HCT116 (cell line): ENCODE measurements around the gene TRIM26. TPM values are rescaled to one million over a fixed set of nuclear protein-coding genes. Genes with fewer than 3 reads are reported as not detected.

Experiments used
- ATAC-seq: fragments of 200-7000 bp; cut with Tn5 transposase; 2 replicates; pipeline ENCODE4 v1.9.1; 2020; ENCODE audit warnings: mild to moderate bottlenecking, moderate library complexity
- BruUV-seq: library from RNA; stranded (reverse); fragments of 400-500 nt; replicated peaks from 2 replicates; lab custom pipeline; 2021; lab: Mats Ljungman, UMichigan
- CTCF ChIA-PET: fragments of 300-600 bp; sonication (Branson Sonifier 250); formaldehyde crosslinking; loops from one replicate; lab custom pipeline; 2021; ENCODE audit warnings: antibody characterized with exemption; lab: Charles Lee
- POLR2A ChIA-PET: fragments of 300-600, 350-600 bp; sonication (Branson Sonifier 250); formaldehyde crosslinking; loops from one replicate; lab custom pipeline; 2021; ENCODE audit warnings: antibody characterized with exemption; lab: Charles Lee
- RAD21 ChIA-PET, 2 experiments: fragments of 300-600 bp; sonication (Branson Sonifier 250); formaldehyde crosslinking; loops; one replicate each; lab custom pipeline; 2023; ENCODE audit warnings: low total read pairs in 2 of 2; ENCODE audit not compliant: uncharacterized antibody in 2 of 2, unreplicated experiment in 2 of 2, low non-redundant PET in 1 of 2; lab: Charles Lee
- DNase-seq: peaks from one replicate; pipeline ENCODE4 v3.0.0-alpha.2; 2010; ENCODE audit warnings: low read depth, low spot score
- H2AFZ ChIP-seq: fragments of 200-600 bp; shearing (Covaris generic), sonication (generic); 2 replicates; pipeline ENCODE4 v1.6.1; 2017; ENCODE audit warnings: low read depth, mixed run types, mixed read lengths, antibody characterized with exemption, low read length; ENCODE audit not compliant: poor library complexity, severe bottlenecking
- H3K27ac ChIP-seq: 2 replicates; pipeline ENCODE4 v1.5.1; 2012; ENCODE audit warnings: low read depth, low read length
- H3K27me3 ChIP-seq: fragments of 200-600 bp; sonication (generic); 2 replicates; pipeline ENCODE4 v1.6.1; 2016; ENCODE audit warnings: mixed run types, low read length, mixed read lengths; ENCODE audit not compliant: insufficient read depth
- H3K36me3 ChIP-seq, 2 experiments: fragments of 200-500 bp in 1 of 2; fragments of 200-600 bp in 1 of 2; sonication (Bioruptor generic) in 1 of 2; sonication (generic) in 1 of 2; 2 replicates each; pipeline versions ENCODE4 v1.5.1 to v1.6.1; 2014 to 2016; ENCODE audit warnings: low read length in 2 of 2, inconsistent platforms in 1 of 2, mixed read lengths in 1 of 2, mixed run types in 1 of 2; ENCODE audit not compliant: insufficient read depth in 2 of 2, control insufficient read depth in 1 of 2
- H3K4me1 ChIP-seq, 2 experiments: fragments of 200-600 bp in 1 of 2; sonication (generic) in 1 of 2; 2 replicates each; pipeline versions ENCODE4 v1.5.1 to v1.6.1; 2012 to 2017; ENCODE audit warnings: low read length in 2 of 2, inconsistent platforms in 1 of 2, mild to moderate bottlenecking in 1 of 2, mixed read lengths in 1 of 2, mixed run types in 1 of 2, moderate library complexity in 1 of 2; ENCODE audit not compliant: insufficient read depth in 2 of 2, control insufficient read depth in 1 of 2
- H3K4me2 ChIP-seq: fragments of 200-600 bp; sonication (generic); 2 replicates; pipeline ENCODE4 v1.6.1; 2017; ENCODE audit warnings: mixed run types, low read length, mixed read lengths
- H3K4me3 ChIP-seq, 2 experiments: fragments of 200-600 bp in 1 of 2; sonication (generic) in 1 of 2; replicated peaks in 1 of 2; 2 replicates each; pipeline ENCODE4 v1.5.1; 2011 to 2016; ENCODE audit warnings: low read length in 2 of 2, control low read depth in 1 of 2, low read depth in 1 of 2, mild to moderate bottlenecking in 1 of 2, mixed read lengths in 1 of 2, mixed run types in 1 of 2
- H3K79me2 ChIP-seq: fragments of 200-600 bp; sonication (generic); 2 replicates; pipeline ENCODE4 v1.6.1; 2017; ENCODE audit warnings: mild to moderate bottlenecking, mixed run types, low read length, moderate library complexity, mixed read lengths; ENCODE audit not compliant: insufficient read depth
- H3K9ac ChIP-seq: fragments of 200-600 bp; sonication (generic); 2 replicates; pipeline ENCODE4 v1.6.1; 2016; ENCODE audit warnings: low read length, mixed read lengths
- H3K9me2 ChIP-seq: fragments of 200-600 bp; sonication (generic), shearing (Covaris generic); 2 replicates; pipeline ENCODE4 v1.6.1; 2017; ENCODE audit warnings: mixed run types, mild to moderate bottlenecking, moderate library complexity; ENCODE audit not compliant: insufficient read depth
- H3K9me3 ChIP-seq, 2 experiments: fragments of 200-500 bp in 1 of 2; fragments of 200-600 bp in 1 of 2; sonication (Bioruptor generic) in 1 of 2; sonication (generic) in 1 of 2; 2 replicates each; pipeline ENCODE4 v1.6.1; 2014 to 2017; ENCODE audit warnings: low read length in 2 of 2, mixed read lengths in 2 of 2, inconsistent platforms in 1 of 2, low read depth in 1 of 2, mild to moderate bottlenecking in 1 of 2, mixed run types in 1 of 2, moderate library complexity in 1 of 2; ENCODE audit not compliant: control insufficient read depth in 1 of 2, insufficient read depth in 1 of 2
- H4K20me1 ChIP-seq: fragments of 200-600 bp; sonication (generic), shearing (Covaris generic); 2 replicates; pipeline ENCODE4 v1.6.1; 2017; ENCODE audit warnings: mixed run types, mild to moderate bottlenecking, moderate library complexity; ENCODE audit not compliant: insufficient read depth
- CBX3 ChIP-seq: IDR thresholded peaks from 2 replicates; pipeline ENCODE4 v1.6.1; 2012; ENCODE audit warnings: low read depth
- CEBPB ChIP-seq: IDR thresholded peaks from 2 replicates; pipeline ENCODE4 v1.6.1; 2012; ENCODE audit warnings: low read depth
- EGR1 ChIP-seq: IDR thresholded peaks from 2 replicates; pipeline ENCODE4 v1.6.1; 2012; ENCODE audit warnings: low read depth
- ELF1 ChIP-seq: IDR thresholded peaks from 2 replicates; pipeline ENCODE4 v1.6.1; 2012; ENCODE audit warnings: low read depth, borderline replicate concordance
- EZH2 ChIP-seq: fragments of 200-600 bp; sonication (generic); IDR thresholded peaks from 2 replicates; pipeline ENCODE4 v1.6.1; 2017; ENCODE audit warnings: antibody characterized with exemption, mixed run types
- EZH2phosphoT487 ChIP-seq: fragments of 200-600 bp; IDR thresholded peaks from 2 replicates; pipeline ENCODE4 v1.6.1; 2018; ENCODE audit warnings: antibody characterized with exemption, borderline replicate concordance
- FOSL1 ChIP-seq: IDR thresholded peaks from 2 replicates; pipeline ENCODE4 v1.6.1; 2012; ENCODE audit warnings: low read depth
- TCF7L2 ChIP-seq: IDR thresholded peaks from 2 replicates; pipeline ENCODE4 v1.7.0; 2011; ENCODE audit warnings: borderline replicate concordance, inconsistent platforms; ENCODE audit not compliant: insufficient read depth, insufficient read length; ENCODE audit errors: extremely low read depth
- YY1 ChIP-seq: IDR thresholded peaks from 2 replicates; pipeline ENCODE4 v1.6.1; 2011; ENCODE audit warnings: low read length, low read depth, moderate library complexity, mild to moderate bottlenecking; ENCODE audit not compliant: insufficient replicate concordance; ENCODE audit errors: extremely low read depth
- intact Hi-C: fragments of 100-400 bp; cut with micrococcal nuclease; formaldehyde crosslinking; loops from 2 replicates; pipeline ENCODE4 v1.10.0; 2022
- total RNA-seq: library from RNA; stranded (reverse); gene quantifications from one replicate; pipeline ENCODE4 v1.2.1, GENCODE V29; 2021; ENCODE audit not compliant: unreplicated experiment
- TF ChIP-seq, protein P1 (sequence below): IDR thresholded peaks from 2 replicates; pipeline ENCODE4 v1.6.1; 2012

Gene TRIM26
- total RNA-seq, 1 experiment from 2014 or later, result 32.2 TPM

DNA sequence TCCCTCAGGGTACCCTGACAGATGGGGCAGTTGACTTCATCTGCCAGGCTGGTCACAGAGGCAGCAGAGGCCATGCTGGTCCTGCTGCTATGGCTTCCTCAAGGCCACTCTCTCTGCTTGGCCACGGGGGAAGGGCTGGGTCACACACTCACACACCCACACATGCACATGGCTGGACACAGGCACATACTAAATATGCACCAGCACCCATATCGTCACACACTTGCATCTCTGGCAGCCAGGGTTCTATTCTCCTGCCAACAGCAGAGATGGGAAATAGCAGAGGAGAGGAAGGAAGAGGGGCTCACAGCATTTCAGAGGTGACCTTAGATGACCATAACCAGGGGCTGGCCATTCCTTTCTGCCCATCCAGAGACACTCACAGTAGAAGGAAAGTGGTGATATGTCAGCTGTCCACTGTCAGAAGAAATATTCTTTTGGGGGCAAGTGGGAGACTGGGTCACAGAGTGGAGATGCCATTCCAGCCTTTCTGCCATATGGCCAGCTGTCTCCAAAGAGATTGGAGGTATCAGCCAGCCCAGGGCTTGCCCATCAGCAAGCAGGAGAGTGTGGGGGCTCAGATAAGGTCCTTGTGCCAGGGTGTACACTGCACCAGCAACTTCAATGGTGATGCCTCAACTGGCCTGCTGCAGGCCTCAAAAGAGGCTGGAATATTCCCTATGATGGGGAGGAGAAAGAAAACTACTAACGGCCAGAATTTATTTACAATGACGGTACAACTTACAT, 52.2 kb downstream of the TRIM26 start, which contains the start of gene TRIM10:
TRIM10 (minus strand) TSS at position 427 of the 747 bp plus-strand sequence; CDS start at position 74, 353 bp downstream.
- no peak for DNase-seq
- POLR2A ChIA-PET, result no interaction called here
- CTCF ChIA-PET, result no interaction called here
- no peak within 1 kb of the TSS for H3K4me3 ChIP-seq
- RAD21 ChIA-PET, result no interaction called here
- no peak for ATAC-seq
- no TSS peak for BruUV-seq
- H4K20me1 ChIP-seq, result no peaks in the 10 kb centered on the region
- no peak within 1 kb of the TSS for H3K4me2 ChIP-seq
- no peaks in the 10 kb centered on the region for H3K9me3 ChIP-seq
- intact Hi-C loops, result no loop called here
- peaks cover 21 to 37% of the 10 kb centered on the region in 2 experiments for H3K4me1 ChIP-seq
- no peak within 1 kb of the TSS for H3K27ac ChIP-seq
- TF ChIP-seq CEBPB, result no peak
- no peak for TF ChIP-seq CBX3
- no peak for TF ChIP-seq YY1
- TF ChIP-seq EZH2phosphoT487, result no peak
- TF ChIP-seq FOSL1, result no peak
- TF ChIP-seq EZH2, result no peak
- no peak for TF ChIP-seq ELF1
- TF ChIP-seq, protein P1, sequence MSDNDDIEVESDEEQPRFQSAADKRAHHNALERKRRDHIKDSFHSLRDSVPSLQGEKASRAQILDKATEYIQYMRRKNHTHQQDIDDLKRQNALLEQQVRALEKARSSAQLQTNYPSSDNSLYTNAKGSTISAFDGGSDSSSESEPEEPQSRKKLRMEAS, result no peak
- no peak for TF ChIP-seq EGR1
- TF ChIP-seq TCF7L2, result no peak
- H3K36me3 ChIP-seq, result no peaks in the 10 kb centered on the region
- H2AFZ ChIP-seq, result no peak within 1 kb of the TSS
- H3K27me3 ChIP-seq, result no peaks in the 10 kb centered on the region
- no peaks in the 10 kb centered on the region for H3K9me2 ChIP-seq
- H3K9ac ChIP-seq, result no peak within 1 kb of the TSS
- H3K79me2 ChIP-seq, result no peaks in the 10 kb centered on the region
